ENCODE results near the gene TMCO1.

DNA sequence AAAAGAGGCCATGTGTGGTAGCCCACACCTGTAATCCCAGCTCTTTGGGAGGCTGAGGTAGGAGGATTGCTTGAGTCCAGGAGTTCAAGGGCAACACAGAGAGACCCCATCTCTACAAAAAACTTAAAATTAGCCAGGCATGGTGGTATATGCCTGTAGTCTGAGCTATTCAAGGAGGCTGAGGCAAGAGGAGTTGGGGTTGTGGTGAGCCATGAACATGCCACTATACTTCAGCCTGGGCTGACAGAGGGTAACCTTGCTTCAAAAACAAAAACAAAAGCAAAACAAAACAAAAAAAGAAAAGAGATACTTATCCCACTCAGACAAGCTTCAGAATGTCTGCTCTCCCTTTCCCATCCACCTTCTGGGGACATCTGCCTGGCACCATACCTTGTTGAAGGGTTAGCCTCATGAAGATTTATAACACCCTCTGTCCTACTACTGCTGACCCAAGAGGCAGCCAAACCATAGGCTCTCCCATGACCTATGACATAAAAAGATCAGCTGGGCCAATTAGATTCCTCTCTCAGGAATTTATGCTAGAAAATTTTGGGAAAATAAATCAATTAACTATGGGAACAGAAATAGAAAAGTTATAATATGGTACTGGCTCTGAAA lies 13.2 kb downstream of the TMCO1 start:
- TF ChIP-seq EP300 (IDR thresholded peaks at IDR 0.05; ENCODE audit: borderline replicate concordance in 1 of 2, low read depth in 1 of 2, low read length in 1 of 2): no peak
- TF ChIP-seq GABPA (IDR thresholded peaks at IDR 0.05; ENCODE audit: low read depth): no peak
- TF ChIP-seq, protein P1, sequence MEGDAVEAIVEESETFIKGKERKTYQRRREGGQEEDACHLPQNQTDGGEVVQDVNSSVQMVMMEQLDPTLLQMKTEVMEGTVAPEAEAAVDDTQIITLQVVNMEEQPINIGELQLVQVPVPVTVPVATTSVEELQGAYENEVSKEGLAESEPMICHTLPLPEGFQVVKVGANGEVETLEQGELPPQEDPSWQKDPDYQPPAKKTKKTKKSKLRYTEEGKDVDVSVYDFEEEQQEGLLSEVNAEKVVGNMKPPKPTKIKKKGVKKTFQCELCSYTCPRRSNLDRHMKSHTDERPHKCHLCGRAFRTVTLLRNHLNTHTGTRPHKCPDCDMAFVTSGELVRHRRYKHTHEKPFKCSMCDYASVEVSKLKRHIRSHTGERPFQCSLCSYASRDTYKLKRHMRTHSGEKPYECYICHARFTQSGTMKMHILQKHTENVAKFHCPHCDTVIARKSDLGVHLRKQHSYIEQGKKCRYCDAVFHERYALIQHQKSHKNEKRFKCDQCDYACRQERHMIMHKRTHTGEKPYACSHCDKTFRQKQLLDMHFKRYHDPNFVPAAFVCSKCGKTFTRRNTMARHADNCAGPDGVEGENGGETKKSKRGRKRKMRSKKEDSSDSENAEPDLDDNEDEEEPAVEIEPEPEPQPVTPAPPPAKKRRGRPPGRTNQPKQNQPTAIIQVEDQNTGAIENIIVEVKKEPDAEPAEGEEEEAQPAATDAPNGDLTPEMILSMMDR (IDR thresholded peaks at IDR 0.05): no peak
- TF ChIP-seq, protein P2, sequence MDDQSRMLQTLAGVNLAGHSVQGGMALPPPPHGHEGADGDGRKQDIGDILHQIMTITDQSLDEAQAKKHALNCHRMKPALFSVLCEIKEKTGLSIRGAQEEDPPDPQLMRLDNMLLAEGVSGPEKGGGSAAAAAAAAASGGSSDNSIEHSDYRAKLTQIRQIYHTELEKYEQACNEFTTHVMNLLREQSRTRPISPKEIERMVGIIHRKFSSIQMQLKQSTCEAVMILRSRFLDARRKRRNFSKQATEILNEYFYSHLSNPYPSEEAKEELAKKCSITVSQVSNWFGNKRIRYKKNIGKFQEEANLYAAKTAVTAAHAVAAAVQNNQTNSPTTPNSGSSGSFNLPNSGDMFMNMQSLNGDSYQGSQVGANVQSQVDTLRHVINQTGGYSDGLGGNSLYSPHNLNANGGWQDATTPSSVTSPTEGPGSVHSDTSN (IDR thresholded peaks at IDR 0.05): no peak
- no peak for TF ChIP-seq RAD21 (IDR thresholded peaks at IDR 0.05; ENCODE audit: low read length)
- no peak for TF ChIP-seq MXI1 (IDR thresholded peaks at IDR 0.05; ENCODE audit: low read depth, low read length)

All from SK-N-SH (cell line).